Adrenal gland (tissue), 12 donors: ENCODE measurements around the gene ADGRA1. TPM values are rescaled to one million over a fixed set of nuclear protein-coding genes. Genes with fewer than 3 reads are reported as not detected.
A peak's percentile ranks its signal among the peaks of the same experiment; 100 is the strongest.

Experiments
- DNase-seq, 7 donors: peaks; one replicate each; pipeline ENCODE4 v3.0.0-alpha.2; 2019 to 2020
- H3K27ac ChIP-seq, 5 donors: fragments of 200-600 bp; sonication (generic) in 4 of 5; 1 replicate in 3 of 5; 2 replicates in 2 of 5; pipeline versions ENCODE4 v1.5.1 to v1.8.0; 2016 to 2020; ENCODE audit warnings: mild to moderate bottlenecking in 1 of 5
- H3K27me3 ChIP-seq: fragments of 200-600 bp; 2 replicates; pipeline ENCODE4 v1.8.0; 2021
- H3K36me3 ChIP-seq, 2 donors: fragments of 200-600 bp; replicated peaks in 1 of 2; 1 replicate in 1 of 2; 2 replicates in 1 of 2; pipeline versions ENCODE4 v1.5.1 to v1.8.0; 2018 to 2022
- H3K4me1 ChIP-seq, 2 donors: fragments of 200-600 bp; replicated peaks in 1 of 2; 1 replicate in 1 of 2; 2 replicates in 1 of 2; pipeline versions ENCODE4 v1.5.1 to v1.8.0; 2018 to 2021
- H3K4me3 ChIP-seq, 4 donors: fragments of 200-600 bp; sonication (generic) in 3 of 4; one replicate each; pipeline ENCODE4 v1.5.1; 2016 to 2018
- H3K9me3 ChIP-seq, 3 donors: fragments of 200-600 bp; sonication (generic) in 1 of 3; replicated peaks in 1 of 3; 1 replicate in 2 of 3; 2 replicates in 1 of 3; pipeline versions ENCODE4 v1.5.1 to v1.8.0; 2016 to 2021
- POLR2A ChIP-seq, 2 donors: fragments of 450-650 bp; IDR thresholded peaks; one replicate each; pipeline ENCODE4 v1.6.1; 2017; ENCODE audit warnings: antibody characterized with exemption in 2 of 2, mild to moderate bottlenecking in 2 of 2, moderate library complexity in 1 of 2
- WGBS, 4 donors: extraction: QIAGEN DNeasy Blood & Tissue Kit in 2 of 4; methylation state at CpG; one replicate each; pipeline versions ENCODE4 v1.1.5 to v1.1.7; 2013 to 2017; 5-methylcytosine and 5-hydroxymethylcytosine counted together
- intact Hi-C, 2 donors: fragments of 100-400 bp; cut with DNase I; formaldehyde crosslinking; loops; one replicate each; pipeline versions ENCODE4 v1.14.1 to v1.15.0; 2022 to 2023
- polyA plus RNA-seq, 3 donors: library from polyadenylated mRNA; stranded (reverse); fragments of 200-250 nt in 2 of 3; fragments of 350-450 nt in 1 of 3; fragmentation: Illumina TruSeq in 1 of 3; extraction: RNeasy Lipid Tissue Mini Kit (QIAGEN cat#74804) in 1 of 3; gene quantifications; one replicate each; pipeline ENCODE4 v1.2.3, GENCODE V29; 2013 to 2014
- total RNA-seq, 9 donors: library from RNA; depleted of rRNA in 4 of 9; stranded (reverse); fragments of >200 nt in 4 of 9; fragments of 120-200 nt in 1 of 9; fragmentation: NEBNext Ultra II Directional in 1 of 9; extraction: Animal tissue kit (Norgen Biotek cat#: 25700) in 1 of 9; gene quantifications; one replicate each; pipeline versions ENCODE4 v1.1.0 to v1.2.4, GENCODE V29; 2013 to 2023
- TF ChIP-seq, protein P1 (sequence below), 6 experiments: fragments of 450-650 bp in 4 of 6; fragments of 200-600 bp in 2 of 6; sonication (generic) in 1 of 6; IDR thresholded peaks; 1 replicate in 5 of 6; 2 replicates in 1 of 6; pipeline versions ENCODE4 v1.5.1 to v1.8.0; 2016 to 2021; ENCODE audit warnings: antibody characterized with exemption in 6 of 6, mild to moderate bottlenecking in 2 of 6, moderate library complexity in 1 of 6
- donor health status: healthy with polysubstance abuse.
- donor health status: Bipolar disorder and iron deficiency.
- donor health status: DM: yes; HTN: yes; CAD: no.
- donor health status: DM: no; HTN: no; CAD: no.
- donor health status: DM: no; HTN: no; CAD: no.
- donor health status: DM: yes; HTN: yes; CAD: no.

The ADGRA1 gene
- total and polyA plus RNA-seq, 12 donors: 0.06 to 8.2 (median 2.7) TPM; not detected in 2

DNA sequence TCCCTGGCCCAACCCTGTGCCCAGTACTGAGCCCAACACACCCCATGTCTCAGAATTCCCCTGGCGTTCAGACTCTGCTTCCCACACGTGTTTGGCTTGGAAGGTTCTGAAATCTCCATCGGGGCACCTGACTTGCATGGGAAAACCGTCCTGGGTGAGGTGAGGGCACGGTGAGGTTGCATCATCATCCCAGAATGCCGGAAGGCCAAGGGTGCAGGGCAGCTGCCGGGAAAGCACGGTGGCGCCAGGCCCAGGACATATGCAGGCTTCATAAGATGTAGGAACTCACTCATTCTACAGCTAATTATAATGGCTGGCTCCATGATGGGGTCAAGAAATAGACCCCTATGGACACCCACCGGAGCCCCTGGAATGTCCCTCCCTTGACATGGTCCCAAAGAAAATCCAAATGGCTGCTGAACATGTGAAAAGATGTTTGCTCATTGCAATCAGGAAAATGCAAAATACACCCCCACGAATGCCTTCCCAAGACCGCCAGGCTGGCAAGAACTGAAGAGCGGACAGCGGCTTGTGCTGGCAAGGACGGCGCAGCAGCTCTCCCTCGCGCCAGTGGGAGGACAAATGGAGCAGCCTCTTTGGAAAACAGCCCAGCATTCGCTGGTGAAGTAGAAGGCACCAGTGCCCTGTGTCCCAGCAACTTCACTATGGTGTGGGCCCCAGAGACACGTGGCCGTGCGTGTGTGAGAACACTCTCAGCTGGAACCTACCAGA lies 74.6 kb downstream of the ADGRA1 start:
- TF ChIP-seq, protein P1, sequence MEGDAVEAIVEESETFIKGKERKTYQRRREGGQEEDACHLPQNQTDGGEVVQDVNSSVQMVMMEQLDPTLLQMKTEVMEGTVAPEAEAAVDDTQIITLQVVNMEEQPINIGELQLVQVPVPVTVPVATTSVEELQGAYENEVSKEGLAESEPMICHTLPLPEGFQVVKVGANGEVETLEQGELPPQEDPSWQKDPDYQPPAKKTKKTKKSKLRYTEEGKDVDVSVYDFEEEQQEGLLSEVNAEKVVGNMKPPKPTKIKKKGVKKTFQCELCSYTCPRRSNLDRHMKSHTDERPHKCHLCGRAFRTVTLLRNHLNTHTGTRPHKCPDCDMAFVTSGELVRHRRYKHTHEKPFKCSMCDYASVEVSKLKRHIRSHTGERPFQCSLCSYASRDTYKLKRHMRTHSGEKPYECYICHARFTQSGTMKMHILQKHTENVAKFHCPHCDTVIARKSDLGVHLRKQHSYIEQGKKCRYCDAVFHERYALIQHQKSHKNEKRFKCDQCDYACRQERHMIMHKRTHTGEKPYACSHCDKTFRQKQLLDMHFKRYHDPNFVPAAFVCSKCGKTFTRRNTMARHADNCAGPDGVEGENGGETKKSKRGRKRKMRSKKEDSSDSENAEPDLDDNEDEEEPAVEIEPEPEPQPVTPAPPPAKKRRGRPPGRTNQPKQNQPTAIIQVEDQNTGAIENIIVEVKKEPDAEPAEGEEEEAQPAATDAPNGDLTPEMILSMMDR (IDR thresholded peaks at IDR 0.05): no peak
- TF ChIP-seq POLR2A (IDR thresholded peaks at IDR 0.05): peak in 1 of 2 donors; percentile 23
- no peaks in the 10 kb centered on the region for H3K36me3 ChIP-seq
- H3K27ac ChIP-seq: peak overlapping the region in 4 of 5 donors; percentile 41 to 91 (median 76)
- no peaks in the 10 kb centered on the region for H3K9me3 ChIP-seq
- H3K4me1 ChIP-seq: peaks cover 37 to 48% of the 10 kb centered on the region in 2 donors
- H3K27me3 ChIP-seq: no peaks in the 10 kb centered on the region
- H3K4me3 ChIP-seq: peak overlapping the region in 1 of 4 donors; percentile 86
- 40 to 61% (median 56%) methylated on average over 16 to 22 of the region's 22 CpGs for WGBS, 4 donors
- DNase-seq: peak in 6 of 7 donors; percentile 72 to 88 (median 83)
- intact Hi-C loops: no loop called here

DNA sequence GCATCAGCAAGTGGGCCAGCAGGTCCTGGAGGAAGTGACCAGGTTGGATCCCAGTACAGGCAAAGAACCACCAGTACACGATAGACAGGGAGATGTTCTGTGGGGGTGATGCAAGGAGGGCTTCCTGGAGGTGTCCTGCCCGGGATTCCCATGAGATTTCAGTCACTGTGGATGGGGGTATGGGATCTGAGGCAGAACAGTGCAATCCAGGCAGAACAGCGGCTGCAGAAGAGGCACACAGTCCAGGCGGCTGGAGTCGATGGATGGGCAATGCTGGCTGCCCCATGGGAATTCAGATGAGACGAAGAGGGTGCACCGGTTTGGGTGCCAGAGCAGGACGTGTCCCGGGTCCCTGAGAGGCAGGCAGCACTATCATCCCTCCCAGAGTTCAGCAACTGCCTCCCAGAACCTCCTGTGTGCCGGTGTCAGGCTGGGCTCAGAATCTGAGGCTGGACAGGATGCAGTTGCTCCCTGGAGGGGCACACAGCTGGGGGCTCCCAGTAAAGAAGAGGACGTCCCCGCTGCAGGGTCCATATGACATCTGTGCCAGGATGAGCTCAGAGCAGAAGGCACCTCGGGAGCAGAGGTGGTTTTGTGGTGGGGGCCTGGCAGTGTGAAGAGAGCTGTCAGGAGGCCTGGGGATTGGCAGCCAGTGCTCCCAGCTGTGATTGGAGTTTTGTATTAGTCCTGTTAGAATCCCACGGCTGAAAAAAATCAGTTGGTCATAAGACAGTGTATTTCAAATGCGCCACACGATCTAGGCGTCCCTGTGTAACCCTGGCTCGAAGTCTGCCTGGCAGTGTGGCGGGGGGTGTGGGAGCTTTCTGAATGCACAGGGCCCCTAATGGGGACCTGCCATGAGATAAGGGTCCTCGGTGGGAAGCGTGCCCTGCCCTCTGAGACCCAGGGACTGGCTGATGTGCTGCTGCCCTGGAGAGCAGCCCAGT lies 75.5 kb downstream of the ADGRA1 start:
- intact Hi-C loops: no loop called here
- Histone ChIP-seq H3K9me3 (no peaks in the 10 kb centered on the region), H3K27me3 (no peaks in the 10 kb centered on the region), H3K4me3 (no peak overlapping the region), H3K36me3 (no peaks in the 10 kb centered on the region), H3K4me1 (peaks cover 37 to 48% of the 10 kb centered on the region in 2 donors), H3K27ac (peak overlapping the region in 2 of 5 donors; percentile 69 to 91)
- DNase-seq: peak in 2 of 7 donors; percentile 21 to 46
- WGBS, 4 donors: 79 to 91% (median 83%) methylated on average over 14 to 21 of the region's 21 CpGs
- TF ChIP-seq, protein P1 (IDR thresholded peaks at IDR 0.05): no peak
- no peak for TF ChIP-seq POLR2A (IDR thresholded peaks at IDR 0.05)

DNA sequence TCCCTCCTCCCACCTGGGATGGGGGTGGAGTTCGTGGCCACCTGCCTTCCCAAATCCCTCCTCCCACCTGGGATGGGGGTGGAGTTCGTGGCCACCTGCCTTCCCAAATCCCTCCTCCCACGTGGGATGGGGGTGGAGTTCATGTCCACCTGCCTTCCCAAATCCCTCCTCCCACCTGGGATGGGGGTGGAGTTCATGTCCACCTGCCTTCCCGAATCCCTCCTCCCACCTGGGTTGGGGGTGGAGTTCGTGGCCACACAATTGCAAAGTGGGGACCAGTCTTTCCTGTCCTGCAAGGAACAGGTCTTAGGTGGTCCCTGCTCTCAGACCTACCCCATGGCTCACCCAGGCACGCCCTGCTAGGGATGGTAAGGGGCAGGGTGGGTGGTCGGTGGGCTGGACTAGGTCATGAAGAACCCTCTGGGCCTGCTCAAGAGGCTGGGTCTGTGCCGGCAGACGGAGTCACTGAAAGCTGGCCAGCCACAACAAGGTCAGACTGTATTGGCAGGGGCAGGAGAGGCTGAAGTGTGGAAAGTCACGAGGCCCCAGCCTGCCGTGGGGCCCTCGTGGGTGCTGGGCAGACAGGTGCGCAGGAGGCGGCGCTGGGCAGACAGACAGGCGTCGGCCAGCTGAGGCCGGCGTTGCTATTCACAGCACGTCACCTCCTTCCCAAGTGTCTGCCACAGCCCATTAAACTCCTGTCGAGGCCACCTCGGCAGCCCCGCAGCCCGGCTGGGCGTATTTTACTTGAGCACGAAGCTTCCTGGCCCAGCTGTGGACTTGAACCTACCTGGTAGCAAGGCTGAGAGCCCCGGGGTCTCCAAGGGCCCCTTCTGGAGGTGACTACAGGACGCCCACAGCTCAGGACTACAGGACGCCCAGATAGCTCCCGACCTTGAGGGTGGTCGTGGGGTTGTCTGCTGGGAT lies 76.4 kb downstream of the ADGRA1 start:
- Histone ChIP-seq H3K4me1 (peaks cover 37 to 48% of the 10 kb centered on the region in 2 donors), H3K27ac (peak overlapping the region in 2 of 5 donors; percentile 36 to 52), H3K9me3 (no peaks in the 10 kb centered on the region), H3K27me3 (no peaks in the 10 kb centered on the region), H3K4me3 (no peak overlapping the region), H3K36me3 (no peaks in the 10 kb centered on the region)
- DNase-seq: peak; percentile 65 to 86 (median 76)
- TF ChIP-seq, protein P1 (IDR thresholded peaks at IDR 0.05): no peak
- TF ChIP-seq POLR2A (IDR thresholded peaks at IDR 0.05): peak in 1 of 2 donors; percentile 52
- WGBS, 4 donors: 51 to 62% (median 53%) methylated on average over 14 to 31 of the region's 31 CpGs
- intact Hi-C loops: no loop called here
